SH-SY5Y (cell line): ENCODE data around the gene C11orf91.

Experiments used
- GATA2 ChIP-seq: IDR thresholded peaks from 2 replicates; pipeline ENCODE4 v1.6.1; 2011; ENCODE audit warnings: mild to moderate bottlenecking, low read depth, low read length
- GATA3 ChIP-seq: IDR thresholded peaks from 2 replicates; pipeline ENCODE4 v1.6.1; 2011; ENCODE audit warnings: low read depth, mild to moderate bottlenecking, low read length, moderate library complexity

DNA sequence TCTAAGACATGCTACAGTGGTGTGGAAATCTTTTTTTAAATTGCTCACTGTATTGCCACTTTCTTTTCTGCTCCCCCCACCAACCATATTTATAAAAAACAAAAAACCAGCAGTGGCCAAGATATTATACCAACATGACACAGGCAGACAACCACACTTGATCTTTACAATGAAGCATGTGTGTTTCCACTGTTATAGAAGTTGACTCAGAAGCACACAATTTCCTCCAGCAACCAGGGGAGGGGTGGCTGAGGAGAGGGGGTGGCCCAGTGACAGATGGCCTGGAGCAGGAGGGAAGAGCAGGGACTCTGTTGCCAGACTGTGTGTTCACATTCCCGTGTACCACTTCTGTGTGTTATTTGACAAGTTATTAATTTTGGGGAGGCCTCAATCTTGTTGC is 20.8 kb upstream of the C11orf91 start:
- no peak for TF ChIP-seq GATA2
- no peak for TF ChIP-seq GATA3
